H1 (cell line): ENCODE data around the gene CDRT15.

Source experiments
- ATF3 ChIP-seq: IDR thresholded peaks from 2 replicates; pipeline ENCODE4 v1.6.1; 2011; ENCODE audit warnings: low read depth, mild to moderate bottlenecking, low read length; ENCODE audit not compliant: insufficient read depth
- MAX ChIP-seq: IDR thresholded peaks from 2 replicates; pipeline ENCODE4 v1.6.1; 2012; ENCODE audit warnings: inconsistent platforms
- POLR2A ChIP-seq, 2 experiments: IDR thresholded peaks; 1 replicate in 1 of 2; 2 replicates in 1 of 2; pipeline ENCODE4 v1.6.1; 2011; ENCODE audit warnings: low read depth in 2 of 2, low read length in 2 of 2, mild to moderate bottlenecking in 2 of 2; ENCODE audit errors: control extremely low read depth in 1 of 2
- SP4 ChIP-seq: IDR thresholded peaks from 2 replicates; pipeline ENCODE4 v1.6.1; 2012; ENCODE audit warnings: low read length, inconsistent platforms
- TCF12 ChIP-seq: IDR thresholded peaks from 2 replicates; pipeline ENCODE4 v1.6.1; 2011; ENCODE audit warnings: low read depth, mild to moderate bottlenecking, low read length
- YY1 ChIP-seq: IDR thresholded peaks from 2 replicates; pipeline ENCODE4 v1.6.1; 2011; ENCODE audit warnings: low read depth, mild to moderate bottlenecking, low read length

- no peak for TF ChIP-seq MAX
- no peak for TF ChIP-seq ATF3
- TF ChIP-seq POLR2A (IDR thresholded peaks at IDR 0.05; ENCODE audit: control extremely low read depth in 1 of 2, low read depth in 2 of 2, low read length in 2 of 2): no peak
- no peak for TF ChIP-seq YY1
- TF ChIP-seq SP4: no peak
- TF ChIP-seq TCF12: no peak
Observed at GRCh38 chr17:14201988-14202380, 34.7 kb downstream of the CDRT15 start.
